ENCODE data around the gene RASD1. TPM values are rescaled to one million over a fixed set of nuclear protein-coding genes. Genes with fewer than 3 reads are reported as not detected.

Gene RASD1
- total RNA-seq, 4 donors from 2014 or later = 76.9 to 413 (median 322) TPM

DNA sequence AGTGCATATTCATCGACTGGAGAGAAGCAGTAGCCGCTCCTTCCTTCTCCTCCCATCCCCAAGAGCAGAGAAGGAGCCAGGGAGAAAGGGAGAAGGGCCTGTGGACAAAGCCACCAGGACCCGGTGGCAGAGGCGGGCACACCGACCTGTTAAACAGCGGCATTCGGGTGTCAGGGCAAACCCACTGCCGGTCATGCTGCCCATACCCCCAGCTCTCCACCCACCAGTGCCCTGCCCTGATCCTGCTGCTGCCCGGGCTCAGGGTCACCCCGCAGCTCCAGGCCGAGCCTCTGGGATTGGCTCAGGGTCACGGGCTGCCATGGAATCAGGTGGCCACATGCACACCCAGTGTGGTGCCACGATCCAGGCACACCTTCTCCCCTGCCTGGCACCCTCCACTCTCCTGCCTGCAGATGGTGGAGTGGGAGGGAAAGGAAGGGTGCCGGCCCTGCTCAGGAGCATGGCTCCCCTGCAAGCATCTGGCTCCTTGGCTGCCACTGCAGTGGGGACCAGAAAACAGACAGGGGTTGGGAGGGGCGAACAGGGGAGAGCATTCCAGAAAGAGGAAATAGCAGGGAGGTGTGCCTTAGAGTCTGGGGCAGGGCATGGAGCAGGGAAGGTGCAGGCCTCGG is 18.3 kb upstream of the RASD1 start:
- DNase-seq (ENCODE audit: low spot score) (no peak), ATAC-seq (ENCODE audit: low FRiP score) (no peak)
- TF ChIP-seq, protein P1, sequence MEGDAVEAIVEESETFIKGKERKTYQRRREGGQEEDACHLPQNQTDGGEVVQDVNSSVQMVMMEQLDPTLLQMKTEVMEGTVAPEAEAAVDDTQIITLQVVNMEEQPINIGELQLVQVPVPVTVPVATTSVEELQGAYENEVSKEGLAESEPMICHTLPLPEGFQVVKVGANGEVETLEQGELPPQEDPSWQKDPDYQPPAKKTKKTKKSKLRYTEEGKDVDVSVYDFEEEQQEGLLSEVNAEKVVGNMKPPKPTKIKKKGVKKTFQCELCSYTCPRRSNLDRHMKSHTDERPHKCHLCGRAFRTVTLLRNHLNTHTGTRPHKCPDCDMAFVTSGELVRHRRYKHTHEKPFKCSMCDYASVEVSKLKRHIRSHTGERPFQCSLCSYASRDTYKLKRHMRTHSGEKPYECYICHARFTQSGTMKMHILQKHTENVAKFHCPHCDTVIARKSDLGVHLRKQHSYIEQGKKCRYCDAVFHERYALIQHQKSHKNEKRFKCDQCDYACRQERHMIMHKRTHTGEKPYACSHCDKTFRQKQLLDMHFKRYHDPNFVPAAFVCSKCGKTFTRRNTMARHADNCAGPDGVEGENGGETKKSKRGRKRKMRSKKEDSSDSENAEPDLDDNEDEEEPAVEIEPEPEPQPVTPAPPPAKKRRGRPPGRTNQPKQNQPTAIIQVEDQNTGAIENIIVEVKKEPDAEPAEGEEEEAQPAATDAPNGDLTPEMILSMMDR (IDR thresholded peaks at IDR 0.05) = no peak

DNA sequence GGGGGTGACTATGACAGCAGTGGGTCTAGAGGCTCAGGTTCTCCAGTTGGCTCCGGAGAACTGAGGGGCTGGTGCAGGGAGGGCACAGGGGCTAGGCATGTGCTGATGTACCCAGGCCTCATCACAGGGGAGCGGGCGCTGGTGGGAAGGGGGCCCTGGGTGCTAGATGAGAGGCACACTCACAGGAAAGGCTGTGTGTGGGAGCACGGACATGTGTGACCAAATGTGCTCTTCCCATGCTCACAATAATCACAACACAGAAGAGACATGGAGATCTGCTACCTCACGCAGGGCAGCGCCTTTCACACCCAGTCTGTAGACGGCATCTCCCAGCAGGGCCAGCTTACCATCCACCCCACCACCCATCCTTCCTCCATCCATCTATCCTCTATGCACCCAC is 17.4 kb upstream of the RASD1 start:
- DNase-seq (ENCODE audit: low spot score) (no peak), ATAC-seq (ENCODE audit: low FRiP score) (no peak)
- TF ChIP-seq, protein P1 (IDR thresholded peaks at IDR 0.05) = no peak

DNA sequence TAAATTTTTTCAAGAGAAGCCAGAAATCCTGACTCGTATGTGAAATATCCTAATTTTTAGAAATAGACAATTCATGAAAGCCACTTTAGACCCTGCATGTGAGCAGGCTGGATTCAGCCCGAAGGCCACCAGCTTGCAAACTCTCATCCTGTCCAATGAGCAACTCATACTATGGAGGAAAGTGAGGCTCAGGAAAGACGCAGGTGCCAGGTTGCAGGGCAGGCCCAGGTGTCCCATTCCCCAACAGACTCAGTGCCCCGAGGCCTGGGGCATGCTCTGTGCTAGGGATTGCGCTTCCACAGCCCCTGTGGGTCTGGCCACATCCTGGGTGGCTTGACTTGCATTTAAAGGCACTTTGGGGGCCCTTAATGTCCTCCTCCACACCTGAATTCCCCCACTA is 16.7 kb upstream of the RASD1 start:
- TF ChIP-seq, protein P1 (IDR thresholded peaks at IDR 0.05) = no peak
- ATAC-seq (ENCODE audit: low FRiP score) (no peak), DNase-seq (ENCODE audit: low spot score) (no peak)

DNA sequence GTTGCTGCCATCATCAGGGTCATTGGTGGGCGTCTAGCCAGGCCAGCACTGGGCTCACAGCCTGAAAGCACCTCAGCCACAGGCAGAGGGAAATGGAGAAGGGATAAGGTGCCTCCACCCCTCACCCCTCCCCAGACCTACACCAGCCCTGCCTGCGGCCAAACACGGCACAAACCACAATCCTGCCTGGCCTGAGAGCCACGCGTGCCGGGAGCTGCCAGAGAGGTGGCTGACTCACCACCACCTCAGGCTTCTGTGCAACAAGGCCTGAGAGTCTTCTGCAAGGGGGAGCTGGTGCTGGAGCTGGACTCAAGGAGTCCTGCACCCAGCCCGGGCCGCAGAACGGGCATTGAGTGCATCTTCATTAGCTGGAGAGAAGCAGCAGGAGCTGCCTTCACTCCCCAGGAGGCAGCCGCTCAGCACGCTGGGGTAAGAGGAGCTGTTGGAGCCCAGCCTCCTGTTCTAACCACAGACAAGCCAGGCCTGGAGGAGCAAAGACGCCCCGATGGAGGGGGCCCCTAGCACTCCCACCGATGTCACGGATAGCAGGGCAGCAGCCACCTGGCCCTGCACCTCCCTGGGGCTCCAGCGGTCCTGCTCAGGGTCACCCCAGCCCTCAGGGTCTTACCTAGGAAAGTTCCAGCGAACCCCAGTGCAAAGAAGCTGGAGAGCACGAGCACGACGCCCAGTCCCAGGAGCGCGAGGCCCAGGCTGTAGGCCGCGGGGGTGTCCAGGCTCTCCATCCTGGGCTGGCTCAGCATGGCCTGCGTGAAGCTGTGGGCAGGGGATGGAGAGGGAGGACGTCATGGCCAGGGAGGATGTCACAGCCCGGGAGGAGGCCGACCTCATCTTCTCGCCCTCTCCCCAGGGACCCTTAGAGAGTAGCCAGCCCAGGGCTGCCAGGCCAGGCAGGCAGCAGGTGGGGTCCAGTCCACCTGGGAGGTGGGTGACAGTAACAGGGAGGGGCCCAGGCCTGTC is 16.0 kb upstream of the RASD1 start:
- TF ChIP-seq, protein P1 (IDR thresholded peaks at IDR 0.05) = no peak
- no peak for ATAC-seq (ENCODE audit: low FRiP score)
- DNase-seq (ENCODE audit: low spot score) = no peak

DNA sequence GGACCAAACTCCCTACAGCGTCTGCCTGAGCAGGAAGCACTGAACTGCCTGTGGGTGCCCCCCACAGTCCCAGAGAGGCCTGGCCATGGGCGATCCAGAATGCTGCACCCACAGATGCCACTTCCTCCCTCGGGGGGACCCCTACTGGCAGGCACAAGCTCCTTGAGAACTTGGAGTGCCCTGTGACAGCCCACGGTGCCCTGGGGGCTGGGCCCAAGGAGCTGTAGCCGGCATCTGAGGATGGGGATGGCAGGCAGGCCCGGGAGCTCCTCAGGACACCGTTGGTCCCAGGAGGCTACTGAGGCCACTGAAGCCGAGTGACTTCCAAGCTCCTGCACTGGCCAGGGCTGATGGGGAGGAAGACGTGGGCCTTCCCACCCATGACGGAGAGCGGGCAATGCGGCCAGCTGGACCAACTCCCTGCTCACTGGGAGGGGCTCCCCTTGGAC is 15.1 kb upstream of the RASD1 start:
- TF ChIP-seq, protein P1 (IDR thresholded peaks at IDR 0.05) = no peak
- ATAC-seq (ENCODE audit: low FRiP score) = no peak
- DNase-seq (ENCODE audit: low spot score) = no peak

DNA sequence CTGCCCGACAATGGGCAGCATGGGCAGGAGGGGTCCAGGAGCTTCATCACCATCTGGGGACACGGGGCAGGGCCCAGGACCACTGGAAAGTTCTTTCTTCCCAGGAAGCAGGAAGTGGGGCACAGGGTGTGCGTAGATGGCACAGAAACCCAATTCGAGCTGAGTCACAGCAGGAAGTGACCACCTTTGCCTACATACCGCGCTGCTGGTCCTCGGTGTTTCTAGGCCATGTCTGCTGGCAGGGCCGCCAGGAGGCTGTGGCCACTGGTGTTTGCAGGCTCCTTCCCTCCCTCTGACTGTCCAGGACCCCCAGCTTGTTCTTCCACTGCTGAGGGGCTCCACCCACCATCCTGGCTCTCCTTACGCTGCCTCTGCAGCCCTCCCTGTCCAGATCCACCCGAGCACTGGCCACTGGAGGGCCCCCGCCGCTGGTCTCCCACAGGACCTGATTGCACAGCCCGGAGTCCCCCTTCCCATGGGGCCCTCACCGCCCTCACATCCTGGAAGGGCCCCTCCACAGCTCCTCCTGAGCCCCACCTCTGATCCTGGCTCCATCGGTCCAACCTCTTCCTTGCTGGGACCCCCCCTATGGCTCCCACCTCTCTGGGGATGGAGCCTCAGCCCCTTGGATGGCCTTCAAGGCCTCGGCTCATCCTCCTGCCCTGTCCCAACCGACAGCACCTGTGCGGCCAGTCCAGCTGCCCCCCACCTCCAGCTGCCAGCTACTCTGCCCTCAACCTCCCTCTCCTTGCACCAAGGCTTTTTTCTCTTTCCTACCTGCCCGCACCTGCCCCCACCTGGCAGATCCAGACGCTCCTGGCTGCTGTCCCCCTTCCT is 14.5 kb upstream of the RASD1 start:
- ATAC-seq (ENCODE audit: low FRiP score) (no peak), DNase-seq (ENCODE audit: low spot score) (no peak)
- TF ChIP-seq, protein P1 (IDR thresholded peaks at IDR 0.05) = no peak

Data from omental fat pad (tissue), 4 donors.